Ecto neural progenitor cell (in vitro differentiated cells): ENCODE measurements around the gene BAIAP3.

ENCODE experiments used
- DNase-seq: peaks from one replicate; pipeline ENCODE4 v3.0.0-alpha.2; 2018; ENCODE audit warnings: low spot score

BAIAP3 gene

GRCh38 chr16:1300664-1301476 lies 32.6 kb upstream of the BAIAP3 start:
- peak; percentile 88 for DNase-seq

GRCh38 chr16:1301562-1301961 lies 31.9 kb upstream of the BAIAP3 start:
- no peak for DNase-seq

- no peak for DNase-seq
Observed at GRCh38 chr16:1305823-1306222, 27.6 kb upstream of the BAIAP3 start.

GRCh38 chr16:1306334-1306733 lies 27.1 kb upstream of the BAIAP3 start:
- no peak for DNase-seq

GRCh38 chr16:1308036-1308976 lies 25.1 kb upstream of the BAIAP3 start:
- DNase-seq: no peak

GRCh38 chr16:1308977-1309885 lies 24.2 kb upstream of the BAIAP3 start, which contains the start of gene UBE2I:
UBE2I (plus strand) TSS chr16:1309636; CDS start chr16:1314031, 4,395 bp downstream.
- DNase-seq: peak; percentile 98

GRCh38 chr16:1309888-1310831 lies 23.3 kb upstream of the BAIAP3 start:
- DNase-seq: no peak

GRCh38 chr16:1310832-1311200 lies 22.6 kb upstream of the BAIAP3 start:
- no peak for DNase-seq

GRCh38 chr16:1311212-1311737 lies 22.2 kb upstream of the BAIAP3 start:
- DNase-seq: no peak

GRCh38 chr16:1311738-1312466 lies 21.5 kb upstream of the BAIAP3 start:
- DNase-seq: no peak

- no peak for DNase-seq
Observed at GRCh38 chr16:1312467-1312816, 21.0 kb upstream of the BAIAP3 start.

- no peak for DNase-seq
Observed at GRCh38 chr16:1312903-1313302, 20.5 kb upstream of the BAIAP3 start.

- DNase-seq: no peak
Observed at GRCh38 chr16:1313721-1314369, 19.6 kb upstream of the BAIAP3 start.

- DNase-seq: no peak
Observed at GRCh38 chr16:1314399-1315068, 18.9 kb upstream of the BAIAP3 start.

- no peak for DNase-seq
Observed at GRCh38 chr16:1315081-1316032, 18.1 kb upstream of the BAIAP3 start.

- no peak for DNase-seq
Observed at GRCh38 chr16:1316033-1316405, 17.4 kb upstream of the BAIAP3 start.

GRCh38 chr16:1317479-1318267 lies 15.8 kb upstream of the BAIAP3 start:
- no peak for DNase-seq
